NCI-H146 treated with DMSO at 0.1 percent for 48 hours (cell line): ENCODE data around the gene TTC28.

Experiments used
- DNase-seq: peaks from one replicate; lab custom pipeline; 2025; ENCODE audit not compliant: unreplicated experiment; lab: John Stamatoyannopoulos, UW

Gene TTC28

GRCh38 chr22:28014211-28015045 lies 665.2 kb downstream of the TTC28 start:
- DNase-seq: peak; percentile 67

GRCh38 chr22:28013611-28014010 lies 666.0 kb downstream of the TTC28 start:
- no peak for DNase-seq

GRCh38 chr22:28012832-28013460 lies 666.7 kb downstream of the TTC28 start:
- no peak for DNase-seq

- peak; percentile 10 for DNase-seq
Measured at GRCh38 chr22:28009272-28009827, 670.3 kb downstream of the TTC28 start.

- DNase-seq: no peak
Measured at GRCh38 chr22:28008649-28009048, 671.0 kb downstream of the TTC28 start.

GRCh38 chr22:28008056-28008455 lies 671.6 kb downstream of the TTC28 start:
- DNase-seq: no peak

GRCh38 chr22:28006271-28006670 lies 673.4 kb downstream of the TTC28 start:
- DNase-seq: no peak

- DNase-seq: no peak
Measured at GRCh38 chr22:28005513-28005912, 674.1 kb downstream of the TTC28 start.

GRCh38 chr22:28004021-28004420 lies 675.6 kb downstream of the TTC28 start:
- no peak for DNase-seq

- no peak for DNase-seq
Measured at GRCh38 chr22:28002863-28003565, 676.6 kb downstream of the TTC28 start.

GRCh38 chr22:28002181-28002700 lies 677.4 kb downstream of the TTC28 start:
- no peak for DNase-seq

- DNase-seq: no peak
Measured at GRCh38 chr22:28001171-28001835, 678.3 kb downstream of the TTC28 start.

GRCh38 chr22:28000361-28000760 lies 679.3 kb downstream of the TTC28 start:
- no peak for DNase-seq

GRCh38 chr22:27999876-28000275 lies 679.8 kb downstream of the TTC28 start:
- DNase-seq: no peak

- no peak for DNase-seq
Measured at GRCh38 chr22:27998511-27999410, 680.9 kb downstream of the TTC28 start.

GRCh38 chr22:27997538-27997937 lies 682.1 kb downstream of the TTC28 start:
- no peak for DNase-seq

- DNase-seq: no peak
Measured at GRCh38 chr22:27996981-27997380, 682.7 kb downstream of the TTC28 start.

GRCh38 chr22:27996529-27996925 lies 683.1 kb downstream of the TTC28 start:
- DNase-seq: no peak

- no peak for DNase-seq
Measured at GRCh38 chr22:27995801-27996528, 683.7 kb downstream of the TTC28 start.
